OCI-LY7 (cell line): ENCODE measurements around the gene PLEKHH2. TPM values are rescaled to one million over a fixed set of nuclear protein-coding genes. Genes with fewer than 3 reads are reported as not detected.

Experiments
- BruUV-seq: library from RNA; stranded (reverse); fragments of 400-500 nt; replicated peaks from 2 replicates; lab custom pipeline; 2021; lab: Mats Ljungman, UMichigan
- CTCF ChIA-PET: fragments of 300-600 bp; sonication (Branson Sonifier 250); formaldehyde crosslinking; loops from one replicate; lab custom pipeline; 2022; ENCODE audit warnings: antibody characterized with exemption; ENCODE audit not compliant: unreplicated experiment; lab: Charles Lee
- POLR2A ChIA-PET: fragments of 300-600 bp; sonication (Branson Sonifier 250); formaldehyde crosslinking; loops from one replicate; lab custom pipeline; 2022; ENCODE audit warnings: antibody characterized with exemption; lab: Charles Lee
- DNase-seq: peaks from one replicate; pipeline ENCODE4 v3.0.0-alpha.2; 2015; ENCODE audit warnings: low spot score
- H2AFZ ChIP-seq: fragments of 200-600 bp; sonication (generic), shearing (Covaris generic); 2 replicates; pipeline ENCODE4 v1.6.1; 2014; ENCODE audit warnings: mild to moderate bottlenecking, antibody characterized with exemption, low read length, moderate library complexity
- H3K27ac ChIP-seq: fragments of 200-600 bp; sonication (generic); 2 replicates; pipeline ENCODE4 v1.5.1; 2014; ENCODE audit warnings: mixed run types, low read depth, mild to moderate bottlenecking, moderate library complexity, low read length, inconsistent platforms; ENCODE audit not compliant: poor library complexity, severe bottlenecking
- H3K36me3 ChIP-seq: fragments of 200-600 bp; sonication (generic); 2 replicates; pipeline ENCODE4 v1.6.1; 2014; ENCODE audit warnings: mild to moderate bottlenecking, antibody characterized with exemption, low read length, moderate library complexity, mixed read lengths; ENCODE audit not compliant: insufficient read depth
- H3K4me1 ChIP-seq: fragments of 200-600 bp; sonication (generic); 2 replicates; pipeline ENCODE4 v1.5.1; 2014; ENCODE audit warnings: mild to moderate bottlenecking, low read length; ENCODE audit not compliant: insufficient read depth, poor library complexity, severe bottlenecking
- H3K4me2 ChIP-seq: fragments of 200-600 bp; sonication (generic); 2 replicates; pipeline ENCODE4 v1.6.1; 2014; ENCODE audit warnings: mild to moderate bottlenecking, low read length
- H3K4me3 ChIP-seq: fragments of 200-600 bp; sonication (generic); 2 replicates; pipeline ENCODE4 v1.5.1; 2014; ENCODE audit warnings: mild to moderate bottlenecking, low read depth, low read length; ENCODE audit not compliant: poor library complexity, severe bottlenecking
- H3K79me2 ChIP-seq: fragments of 200-600 bp; sonication (generic); 2 replicates; pipeline ENCODE4 v1.6.1; 2016; ENCODE audit warnings: low read depth, mild to moderate bottlenecking, low read length, moderate library complexity, mixed read lengths; ENCODE audit not compliant: insufficient read depth
- H3K9me2 ChIP-seq: fragments of 200-600 bp; sonication (generic); 2 replicates; pipeline ENCODE4 v1.6.1; 2016; ENCODE audit warnings: mild to moderate bottlenecking, low read length, mixed read lengths; ENCODE audit not compliant: insufficient read depth
- H3K9me3 ChIP-seq: fragments of 200-600 bp; sonication (generic); 2 replicates; pipeline ENCODE4 v1.6.1; 2014; ENCODE audit warnings: mild to moderate bottlenecking, mixed run types, low read length, mixed read lengths
- H4K20me1 ChIP-seq: fragments of 200-600 bp; sonication (generic); 2 replicates; pipeline ENCODE4 v1.6.1; 2014; ENCODE audit warnings: mild to moderate bottlenecking, antibody characterized with exemption, low read length, moderate library complexity, mixed read lengths; ENCODE audit not compliant: insufficient read depth
- CTCF ChIP-seq: fragments of 200-600 bp; sonication (generic); conservative IDR thresholded peaks from 2 replicates; pipeline ENCODE4 v1.5.1; 2014; ENCODE audit warnings: mild to moderate bottlenecking, antibody characterized with exemption, low read length, moderate library complexity, mixed read lengths
- EZH2phosphoT487 ChIP-seq: fragments of 200-600 bp; sonication (generic); IDR thresholded peaks from 2 replicates; pipeline ENCODE4 v1.6.1; 2018; ENCODE audit warnings: low read depth, borderline replicate concordance, mild to moderate bottlenecking, mixed run types, antibody characterized with exemption, low read length, moderate library complexity, mixed read lengths
- intact Hi-C: fragments of 100-400 bp; cut with micrococcal nuclease; formaldehyde crosslinking; loops from one replicate; pipeline ENCODE4 v1.10.0; 2022; ENCODE audit not compliant: unreplicated experiment
- total RNA-seq, 2 experiments: library from RNA; depleted of rRNA in 1 of 2; stranded (reverse); fragments of >200 nt in 1 of 2; shearing (Covaris generic) in 1 of 2; gene quantifications; 2 replicates each; pipeline ENCODE4 v1.2.3, GENCODE V29; 2014 to 2022

PLEKHH2 gene
- total RNA-seq, 2 experiments from 2014 or later, result 1.5 to 2.6 TPM

DNA sequence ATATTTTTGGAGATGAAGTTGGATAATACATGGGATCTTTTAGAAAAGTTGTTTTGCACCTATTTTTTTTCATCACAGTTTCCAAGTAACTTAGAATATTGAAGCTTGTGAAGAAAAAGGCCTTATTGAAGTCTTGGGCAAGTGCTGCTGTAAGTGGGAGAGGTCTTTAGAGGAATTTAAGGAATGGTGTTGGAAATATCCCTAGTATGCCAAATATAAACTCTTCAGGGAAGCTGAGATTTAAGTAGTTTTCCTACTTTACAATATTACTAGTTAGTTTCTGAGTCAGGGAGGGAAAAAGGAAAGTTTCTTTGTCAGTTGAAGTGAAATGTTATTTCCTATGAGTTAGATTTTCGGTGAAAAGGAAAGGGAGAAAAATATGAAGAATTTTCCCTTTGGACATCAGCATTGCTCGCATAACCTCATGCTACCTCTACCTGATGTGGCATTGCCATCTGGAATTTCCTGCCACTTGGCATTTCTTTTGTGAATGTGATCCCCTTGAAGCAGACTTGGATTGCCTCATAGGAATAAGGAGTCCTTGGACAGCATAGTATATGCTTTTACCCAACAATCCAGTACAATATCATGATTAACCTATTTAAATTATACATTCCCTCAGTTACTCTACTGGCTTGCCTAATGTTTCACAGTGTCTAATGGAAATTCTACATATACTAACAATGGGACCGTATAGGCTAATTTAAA is 12.1 kb downstream of the PLEKHH2 start:
- Histone ChIP-seq H3K36me3 (no peaks in the 10 kb centered on the region), H3K4me3 (no peak overlapping the region), H3K4me2 (no peak overlapping the region), H3K9me2 (no peaks in the 10 kb centered on the region), H3K79me2 (no peaks in the 10 kb centered on the region), H4K20me1 (no peaks in the 10 kb centered on the region), H3K4me1 (no peaks in the 10 kb centered on the region), H3K9me3 (no peaks in the 10 kb centered on the region), H3K27ac (no peak overlapping the region), H2AFZ (no peak overlapping the region)
- TF ChIP-seq CTCF (no peak), EZH2phosphoT487 (no peak)
- CTCF ChIA-PET, result no interaction called here
- BruUV-seq, result no TSS peak
- intact Hi-C loops, result no loop called here
- POLR2A ChIA-PET, result interaction anchor here (0.7 to 1.3 kb wide), 2 partner anchors 9 to 11 kb away, joined by 3 to 5 read pairs; no protein-coding TSS in a partner anchor
- DNase-seq, result no peak

- Histone ChIP-seq H3K4me1 (no peaks in the 10 kb centered on the region), H3K4me2 (no peak overlapping the region), H3K79me2 (no peaks in the 10 kb centered on the region), H3K4me3 (no peak overlapping the region), H3K36me3 (no peaks in the 10 kb centered on the region), H3K9me3 (no peaks in the 10 kb centered on the region), H3K27ac (no peak overlapping the region), H4K20me1 (no peaks in the 10 kb centered on the region), H2AFZ (no peak overlapping the region), H3K9me2 (no peaks in the 10 kb centered on the region)
- POLR2A ChIA-PET, result no interaction called here
- intact Hi-C loops, result no loop called here
- no peak for DNase-seq
- CTCF ChIA-PET, result no interaction called here
- BruUV-seq, result no TSS peak
- TF ChIP-seq CTCF, result no peak
- no peak for TF ChIP-seq EZH2phosphoT487
These were observed 16.4 kb downstream of the PLEKHH2 start for GRCh38 chr2:43653506-43653905.

- CTCF ChIA-PET, result no interaction called here
- POLR2A ChIA-PET, result interaction anchor here (1.3 kb wide), 1 partner anchor 9 kb away, joined by 5 read pairs; no protein-coding TSS in a partner anchor
These were observed 20.2 kb downstream of the PLEKHH2 start for GRCh38 chr2:43657241-43657640.

More at GRCh38 chr2:43657241-43657640, 20.2 kb downstream of the PLEKHH2 start:
- H3K9me3 ChIP-seq, result no peaks in the 10 kb centered on the region
- intact Hi-C loops, result no loop called here
- no peak overlapping the region for H2AFZ ChIP-seq
- H3K9me2 ChIP-seq, result no peaks in the 10 kb centered on the region
- no peak overlapping the region for H3K4me3 ChIP-seq
- no peaks in the 10 kb centered on the region for H4K20me1 ChIP-seq
- no TSS peak for BruUV-seq
- H3K79me2 ChIP-seq, result no peaks in the 10 kb centered on the region
- DNase-seq, result no peak
- TF ChIP-seq EZH2phosphoT487, result no peak
- TF ChIP-seq CTCF, result no peak
- H3K4me2 ChIP-seq, result no peak overlapping the region
- H3K4me1 ChIP-seq, result no peaks in the 10 kb centered on the region
- H3K36me3 ChIP-seq, result no peaks in the 10 kb centered on the region
- H3K27ac ChIP-seq, result no peak overlapping the region
